ENCODE measurements around the gene PPP4R3C. TPM values are rescaled to one million over a fixed set of nuclear protein-coding genes. Genes with fewer than 3 reads are reported as not detected.
"Not testable (repeated sequence)": the region's sequence is repeated elsewhere in the genome, so short reads cannot be mapped to it uniquely, and the experiment has no call there.

PPP4R3C gene
- total RNA-seq, 1 experiment from 2014 or later: 1.2 TPM

DNA sequence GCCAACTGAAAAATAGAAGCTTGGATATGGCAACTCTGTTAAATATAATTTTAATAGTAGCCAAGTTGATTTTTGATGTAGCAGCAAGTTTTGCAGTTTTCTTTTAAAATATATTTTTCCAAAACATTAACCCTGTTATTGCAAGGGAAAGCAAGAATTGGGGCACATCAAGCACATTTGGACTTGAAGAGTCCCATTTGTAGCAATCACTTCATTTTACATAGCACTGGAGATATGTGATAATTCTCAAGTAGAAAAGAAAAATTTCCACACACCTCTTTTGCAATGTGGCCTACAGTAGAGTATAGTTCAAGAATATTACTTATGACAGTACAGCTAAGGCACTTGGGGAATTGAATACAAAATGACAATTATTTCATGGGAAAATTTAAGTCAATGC, 1.9 kb upstream of the PPP4R3C start:
- H3K79me2 ChIP-seq (ENCODE audit: low read depth): no peaks in the 10 kb centered on the region
- H3K4me2 ChIP-seq: no peak overlapping the region
- H2AFZ ChIP-seq: no peak overlapping the region
- intact Hi-C loops (cut with micrococcal nuclease; ENCODE audit: unreplicated experiment): no loop called here
- H3K9me3 ChIP-seq (ENCODE audit: insufficient read depth, low read depth): no peaks in the 10 kb centered on the region
- H3K36me3 ChIP-seq (ENCODE audit: low read depth): no peaks in the 10 kb centered on the region
- no peaks in the 10 kb centered on the region for H3K4me1 ChIP-seq (replicated peaks; ENCODE audit: insufficient read depth)
- H3K27ac ChIP-seq: no peak overlapping the region
- DNase-seq: no peak
- H3K9me2 ChIP-seq (ENCODE audit: insufficient read depth): no peaks in the 10 kb centered on the region
- ChIA-PET POLR2A (ENCODE audit: unreplicated experiment) (no interaction called here), CTCF (no interaction called here)
- no peaks in the 10 kb centered on the region for H3K27me3 ChIP-seq (ENCODE audit: insufficient read depth, low read depth)
- H3F3A ChIP-seq (ENCODE audit: insufficient read depth, low read depth): no peaks in the 10 kb centered on the region
- TF ChIP-seq, protein P1, sequence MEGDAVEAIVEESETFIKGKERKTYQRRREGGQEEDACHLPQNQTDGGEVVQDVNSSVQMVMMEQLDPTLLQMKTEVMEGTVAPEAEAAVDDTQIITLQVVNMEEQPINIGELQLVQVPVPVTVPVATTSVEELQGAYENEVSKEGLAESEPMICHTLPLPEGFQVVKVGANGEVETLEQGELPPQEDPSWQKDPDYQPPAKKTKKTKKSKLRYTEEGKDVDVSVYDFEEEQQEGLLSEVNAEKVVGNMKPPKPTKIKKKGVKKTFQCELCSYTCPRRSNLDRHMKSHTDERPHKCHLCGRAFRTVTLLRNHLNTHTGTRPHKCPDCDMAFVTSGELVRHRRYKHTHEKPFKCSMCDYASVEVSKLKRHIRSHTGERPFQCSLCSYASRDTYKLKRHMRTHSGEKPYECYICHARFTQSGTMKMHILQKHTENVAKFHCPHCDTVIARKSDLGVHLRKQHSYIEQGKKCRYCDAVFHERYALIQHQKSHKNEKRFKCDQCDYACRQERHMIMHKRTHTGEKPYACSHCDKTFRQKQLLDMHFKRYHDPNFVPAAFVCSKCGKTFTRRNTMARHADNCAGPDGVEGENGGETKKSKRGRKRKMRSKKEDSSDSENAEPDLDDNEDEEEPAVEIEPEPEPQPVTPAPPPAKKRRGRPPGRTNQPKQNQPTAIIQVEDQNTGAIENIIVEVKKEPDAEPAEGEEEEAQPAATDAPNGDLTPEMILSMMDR (conservative IDR thresholded peaks at IDR 0.05): no peak
- no peak for TF ChIP-seq EZH2 (IDR thresholded peaks at IDR 0.05; ENCODE audit: low read depth)
- no peak overlapping the region for H3K4me3 ChIP-seq
- H4K20me1 ChIP-seq (ENCODE audit: insufficient read depth): no peaks in the 10 kb centered on the region
- no TSS peak for BruUV-seq (replicated peaks)

DNA sequence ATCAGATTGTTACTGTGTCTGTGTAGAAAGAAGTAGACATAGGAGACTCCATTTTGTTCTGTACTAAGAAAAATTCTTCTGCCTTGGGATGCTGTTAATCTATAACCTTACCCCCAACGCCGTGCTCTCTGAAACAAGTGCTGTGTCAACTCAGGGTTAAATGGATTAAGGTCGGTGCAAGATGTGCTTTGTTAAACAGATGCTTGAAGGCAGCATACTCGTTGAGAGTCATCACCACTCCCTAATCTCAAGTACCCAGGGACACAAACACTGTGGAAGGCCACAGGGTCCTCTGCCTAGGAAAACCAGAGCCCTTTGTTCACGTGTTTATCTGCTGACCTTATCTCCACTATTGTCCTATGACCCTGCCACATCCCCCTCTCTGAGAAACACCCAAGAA, 4.0 kb downstream of the PPP4R3C start:
- CTCF ChIA-PET; intact Hi-C loops (cut with micrococcal nuclease; ENCODE audit: unreplicated experiment); H3K4me1 ChIP-seq (replicated peaks; ENCODE audit: insufficient read depth): not testable (repeated sequence)

DNA sequence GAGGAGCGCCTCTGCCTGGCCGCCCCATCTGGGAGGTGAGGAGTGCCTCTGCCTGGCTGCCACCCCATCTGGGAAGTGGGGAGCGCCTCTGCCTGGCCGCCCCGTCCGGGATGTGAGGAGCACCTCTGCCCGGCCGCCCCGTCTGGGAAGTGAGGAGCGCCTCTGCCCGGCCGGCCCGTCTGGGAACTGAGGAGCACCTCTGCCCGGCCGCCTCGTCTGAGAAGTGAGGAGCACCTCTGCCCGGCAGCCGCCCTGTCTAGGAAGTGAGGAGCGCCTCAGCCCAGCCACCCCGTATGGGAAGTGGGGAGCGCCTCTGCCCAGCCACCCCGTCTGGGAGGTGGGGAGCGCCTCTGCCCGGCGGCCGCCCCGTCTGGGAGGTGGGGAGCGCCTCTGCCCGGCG, 4.6 kb downstream of the PPP4R3C start:
- CTCF ChIA-PET; H3F3A ChIP-seq (ENCODE audit: insufficient read depth, low read depth); H3K27me3 ChIP-seq (ENCODE audit: insufficient read depth, low read depth); H4K20me1 ChIP-seq (ENCODE audit: insufficient read depth); H3K4me3 ChIP-seq; H3K79me2 ChIP-seq (ENCODE audit: low read depth); H3K9me2 ChIP-seq (ENCODE audit: insufficient read depth); H2AFZ ChIP-seq; H3K27ac ChIP-seq; BruUV-seq (replicated peaks); H3K9me3 ChIP-seq (ENCODE audit: insufficient read depth, low read depth); DNase-seq; H3K4me2 ChIP-seq; POLR2A ChIA-PET (ENCODE audit: unreplicated experiment); intact Hi-C loops (cut with micrococcal nuclease; ENCODE audit: unreplicated experiment); H3K36me3 ChIP-seq (ENCODE audit: low read depth); H3K4me1 ChIP-seq (replicated peaks; ENCODE audit: insufficient read depth): not testable (repeated sequence)

More for the DNA sequence above, 4.0 kb downstream of the PPP4R3C start:
- H3K27me3 ChIP-seq (ENCODE audit: insufficient read depth, low read depth); H3K36me3 ChIP-seq (ENCODE audit: low read depth); POLR2A ChIA-PET (ENCODE audit: unreplicated experiment); H3K4me2 ChIP-seq; H3K27ac ChIP-seq; H3K79me2 ChIP-seq (ENCODE audit: low read depth); H2AFZ ChIP-seq; H3K4me3 ChIP-seq; H3K9me2 ChIP-seq (ENCODE audit: insufficient read depth); H4K20me1 ChIP-seq (ENCODE audit: insufficient read depth); H3K9me3 ChIP-seq (ENCODE audit: insufficient read depth, low read depth); H3F3A ChIP-seq (ENCODE audit: insufficient read depth, low read depth); DNase-seq; BruUV-seq (replicated peaks): not testable (repeated sequence)

DNA sequence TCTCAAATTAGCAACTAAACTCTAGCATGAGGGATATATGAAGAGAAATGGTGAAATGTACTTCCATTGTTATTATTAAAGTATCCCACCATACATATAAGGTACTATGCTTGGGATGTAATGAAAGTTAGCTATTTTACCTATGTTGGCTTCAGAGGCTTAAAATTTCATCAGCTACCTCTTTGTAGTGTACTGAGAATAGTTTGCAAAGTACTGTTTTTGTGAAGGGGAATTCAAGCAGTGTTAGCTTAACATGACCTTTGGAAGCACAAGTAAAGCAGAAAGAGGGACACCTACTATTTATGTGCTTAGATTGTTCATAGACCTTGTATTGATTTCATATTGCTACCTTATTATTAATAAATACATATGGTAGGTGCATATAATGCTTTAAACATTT, 11.8 kb downstream of the PPP4R3C start:
- TF ChIP-seq EZH2 (IDR thresholded peaks at IDR 0.05; ENCODE audit: low read depth): no peak
- TF ChIP-seq, protein P1 (conservative IDR thresholded peaks at IDR 0.05): no peak
- no TSS peak for BruUV-seq (replicated peaks)
- no peak overlapping the region for H3K4me3 ChIP-seq
- no peaks in the 10 kb centered on the region for H3K4me1 ChIP-seq (replicated peaks; ENCODE audit: insufficient read depth)
- no peaks in the 10 kb centered on the region for H3K36me3 ChIP-seq (ENCODE audit: low read depth)
- no peak overlapping the region for H2AFZ ChIP-seq
- H3K27ac ChIP-seq: no peak overlapping the region
- ChIA-PET POLR2A (ENCODE audit: unreplicated experiment) (no interaction called here), CTCF (no interaction called here)
- H3F3A ChIP-seq (ENCODE audit: insufficient read depth, low read depth): no peaks in the 10 kb centered on the region
- no peak overlapping the region for H3K4me2 ChIP-seq
- no peak for DNase-seq
- no peaks in the 10 kb centered on the region for H3K27me3 ChIP-seq (ENCODE audit: insufficient read depth, low read depth)
- H4K20me1 ChIP-seq (ENCODE audit: insufficient read depth): no peaks in the 10 kb centered on the region
- no peaks in the 10 kb centered on the region for H3K9me3 ChIP-seq (ENCODE audit: insufficient read depth, low read depth)
- no peaks in the 10 kb centered on the region for H3K9me2 ChIP-seq (ENCODE audit: insufficient read depth)
- intact Hi-C loops (cut with micrococcal nuclease; ENCODE audit: unreplicated experiment): no loop called here
- H3K79me2 ChIP-seq (ENCODE audit: low read depth): no peaks in the 10 kb centered on the region
